ENCODE data around the gene CCDC188. TPM values are rescaled to one million over a fixed set of nuclear protein-coding genes. Genes with fewer than 3 reads are reported as not detected.

The CCDC188 gene
- total RNA-seq, 1 experiment from 2014 or later = not detected

- Histone ChIP-seq H3K4me3 (ENCODE audit: low read depth in 2 of 2, low read length in 2 of 2) (peak overlapping the region in 1 of 2 experiments; percentile 25; a peak in 1 of 4 replicates), H3K27ac (ENCODE audit: low read length) (no peak overlapping the region), H3K36me3 (ENCODE audit: control insufficient read depth, insufficient read depth, low read length) (no peaks in the 10 kb centered on the region), H3K4me1 (ENCODE audit: control insufficient read depth, insufficient read depth, low read length) (no peaks in the 10 kb centered on the region), H3K27me3 (ENCODE audit: control insufficient read depth, insufficient read depth, low read length) (no peaks in the 10 kb centered on the region), H3K9me3 (ENCODE audit: control insufficient read depth, insufficient read depth, low read depth, low read length) (no peaks in the 10 kb centered on the region)
- in situ Hi-C loops (cut with HindIII; ENCODE audit: low pct_unique_long_range_greater_than_20kb, low sequenced_read_pairs) = no loop called here
- no TSS peak for BruUV-seq (replicated peaks)
- CTCF ChIA-PET = no interaction called here
- TF ChIP-seq TCF7L2 (IDR thresholded peaks at IDR 0.05; ENCODE audit: low read depth, low read length) (no peak), POLR2AphosphoS5 (IDR thresholded peaks at IDR 0.05; ENCODE audit: low read depth, low read length) (no peak), CTCF (IDR thresholded peaks at IDR 0.05) (no peak), REST (IDR thresholded peaks at IDR 0.05; ENCODE audit: insufficient read depth in 1 of 2, low read depth in 2 of 2, low read length in 1 of 2) (no peak), SIN3A (IDR thresholded peaks at IDR 0.05; ENCODE audit: borderline replicate concordance, insufficient read depth, low read depth, low read length) (no peak)
- intact Hi-C loops (cut with micrococcal nuclease; ENCODE audit: unreplicated experiment) = loop anchor here (2.0 kb wide), 1 partner anchor 129 kb away; no protein-coding TSS in a partner anchor
- POLR2A ChIA-PET = no interaction called here
- no peak for ATAC-seq
- no peak for DNase-seq (ENCODE audit: low read depth, low spot score)
Measured at GRCh38 chr22:20155330-20156041, 4.6 kb upstream of the CCDC188 start.

GRCh38 chr22:20154602-20155187, 3.8 kb upstream of the CCDC188 start:
- intact Hi-C loops (cut with micrococcal nuclease; ENCODE audit: unreplicated experiment) = no loop called here
- no peaks in the 10 kb centered on the region for H3K9me3 ChIP-seq (ENCODE audit: control insufficient read depth, insufficient read depth, low read depth, low read length)
- ChIA-PET CTCF (no interaction called here), POLR2A (no interaction called here)
- H3K36me3 ChIP-seq (ENCODE audit: control insufficient read depth, insufficient read depth, low read length) = no peaks in the 10 kb centered on the region
- no peak for ATAC-seq
- no peak for DNase-seq (ENCODE audit: low read depth, low spot score)
- BruUV-seq (replicated peaks) = no TSS peak
- no peaks in the 10 kb centered on the region for H3K27me3 ChIP-seq (ENCODE audit: control insufficient read depth, insufficient read depth, low read length)
- TF ChIP-seq CTCF (IDR thresholded peaks at IDR 0.05) (peak; percentile 21; the same call in 1 of the 2 replicates), POLR2AphosphoS5 (IDR thresholded peaks at IDR 0.05; ENCODE audit: low read depth, low read length) (no peak), SIN3A (IDR thresholded peaks at IDR 0.05; ENCODE audit: borderline replicate concordance, insufficient read depth, low read depth, low read length) (no peak)
- H3K27ac ChIP-seq (ENCODE audit: low read length) = no peak overlapping the region
- in situ Hi-C loops (cut with HindIII; ENCODE audit: low pct_unique_long_range_greater_than_20kb, low sequenced_read_pairs) = no loop called here
- H3K4me1 ChIP-seq (ENCODE audit: control insufficient read depth, insufficient read depth, low read length) = no peaks in the 10 kb centered on the region
- peak overlapping the region in 1 of 2 experiments; percentile 25; a peak in 1 of 4 replicates for H3K4me3 ChIP-seq (ENCODE audit: low read depth in 2 of 2, low read length in 2 of 2)
